ENCODE results near the gene GGTLC1.

The GGTLC1 gene

DNA sequence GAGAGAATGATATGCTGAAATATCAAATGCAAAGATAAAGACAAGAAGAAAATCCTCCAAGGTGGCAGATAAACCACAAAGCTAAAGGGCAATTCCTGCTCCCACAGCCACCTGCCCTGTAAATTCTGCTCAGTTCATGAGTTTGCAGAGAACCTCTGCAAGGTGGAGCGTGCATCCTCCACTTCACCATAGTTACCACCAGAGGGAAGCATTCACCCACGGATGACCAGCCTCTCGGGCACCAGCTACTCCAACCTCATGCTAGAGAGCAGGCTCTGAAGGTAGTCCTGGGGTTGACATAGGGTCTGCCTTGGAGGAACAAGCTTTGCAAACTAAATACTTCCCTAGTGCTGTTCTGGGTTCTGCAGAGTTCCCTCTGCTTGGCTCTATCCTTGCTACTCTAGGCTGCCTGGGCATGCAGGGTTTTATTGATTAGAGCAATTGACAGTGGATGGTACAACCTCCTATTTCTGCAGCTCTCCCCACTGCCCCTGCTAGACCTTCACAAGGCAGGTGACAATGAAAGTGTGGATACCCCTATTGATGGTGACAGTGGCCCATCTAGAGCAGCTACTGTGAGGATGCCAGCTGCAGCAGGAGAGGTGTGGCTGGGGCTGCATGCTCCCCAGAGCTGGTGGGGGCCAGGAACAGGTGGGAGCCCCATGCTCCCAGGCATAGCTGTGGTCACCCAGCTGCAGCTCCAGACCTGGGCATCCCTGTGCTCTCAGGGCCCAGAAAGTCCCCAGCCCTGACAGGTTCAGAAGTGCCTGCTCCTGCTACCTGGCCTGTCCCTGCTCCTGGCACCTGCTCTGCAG is 51.1 kb downstream of the GGTLC1 start:
- TF ChIP-seq MYC (IDR thresholded peaks at IDR 0.05; ENCODE audit: low read depth, low read length) (no peak), POLR2A (IDR thresholded peaks at IDR 0.05; ENCODE audit: extremely low read depth, insufficient read length) (no peak)
- TF ChIP-seq, protein P1, sequence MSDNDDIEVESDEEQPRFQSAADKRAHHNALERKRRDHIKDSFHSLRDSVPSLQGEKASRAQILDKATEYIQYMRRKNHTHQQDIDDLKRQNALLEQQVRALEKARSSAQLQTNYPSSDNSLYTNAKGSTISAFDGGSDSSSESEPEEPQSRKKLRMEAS (IDR thresholded peaks at IDR 0.05; ENCODE audit: low read depth, low read length): no peak
- TF ChIP-seq, protein P2, sequence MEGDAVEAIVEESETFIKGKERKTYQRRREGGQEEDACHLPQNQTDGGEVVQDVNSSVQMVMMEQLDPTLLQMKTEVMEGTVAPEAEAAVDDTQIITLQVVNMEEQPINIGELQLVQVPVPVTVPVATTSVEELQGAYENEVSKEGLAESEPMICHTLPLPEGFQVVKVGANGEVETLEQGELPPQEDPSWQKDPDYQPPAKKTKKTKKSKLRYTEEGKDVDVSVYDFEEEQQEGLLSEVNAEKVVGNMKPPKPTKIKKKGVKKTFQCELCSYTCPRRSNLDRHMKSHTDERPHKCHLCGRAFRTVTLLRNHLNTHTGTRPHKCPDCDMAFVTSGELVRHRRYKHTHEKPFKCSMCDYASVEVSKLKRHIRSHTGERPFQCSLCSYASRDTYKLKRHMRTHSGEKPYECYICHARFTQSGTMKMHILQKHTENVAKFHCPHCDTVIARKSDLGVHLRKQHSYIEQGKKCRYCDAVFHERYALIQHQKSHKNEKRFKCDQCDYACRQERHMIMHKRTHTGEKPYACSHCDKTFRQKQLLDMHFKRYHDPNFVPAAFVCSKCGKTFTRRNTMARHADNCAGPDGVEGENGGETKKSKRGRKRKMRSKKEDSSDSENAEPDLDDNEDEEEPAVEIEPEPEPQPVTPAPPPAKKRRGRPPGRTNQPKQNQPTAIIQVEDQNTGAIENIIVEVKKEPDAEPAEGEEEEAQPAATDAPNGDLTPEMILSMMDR (IDR thresholded peaks at IDR 0.05; ENCODE audit: low read depth, low read length): peak; percentile 63
- no peak overlapping the region for H3K4me3 ChIP-seq (ENCODE audit: low read depth, low read length)
- peak; percentile 62 for DNase-seq (ENCODE audit: low read depth)
